Activated CD4-positive, alpha-beta T cell treated with anti-CD3 and anti-CD28 coated beads, Interleukin-2, amount 50 U/mL, for 4 hours (primary cell): ENCODE results near the gene SOX18.
"Not testable (repeated sequence)": the region's sequence is repeated elsewhere in the genome, so short reads cannot be mapped to it uniquely, and the experiment has no call there.

ENCODE experiments used
- DNase-seq, 2 experiments: peaks; one replicate each; pipeline ENCODE4 v3.0.0-alpha.2; 2020

Gene SOX18

DNA sequence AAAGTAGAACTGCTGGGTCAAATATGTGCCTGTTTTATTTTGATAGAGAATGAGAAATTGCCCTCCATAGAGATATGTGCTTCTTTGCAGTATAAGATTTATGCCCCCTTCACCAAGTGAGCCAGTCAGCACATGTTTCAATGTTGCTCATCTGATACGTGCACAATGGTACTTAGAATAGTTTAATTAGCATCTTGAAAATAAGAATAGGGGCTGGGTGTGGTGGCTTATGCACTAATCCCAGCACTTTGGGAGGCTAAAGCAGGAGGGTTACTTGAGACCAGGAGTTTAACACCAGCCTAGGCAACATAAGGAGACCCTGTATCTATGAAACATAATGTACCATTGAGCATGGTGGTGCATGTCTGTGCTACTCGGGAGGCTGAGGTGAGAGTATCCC, 33.8 kb downstream of the SOX18 start:
- no peak for DNase-seq

- not testable (repeated sequence) for DNase-seq
Measured at GRCh38 chr20:64012385-64013154, 36.9 kb downstream of the SOX18 start.

GRCh38 chr20:64011366-64011779, 38.1 kb downstream of the SOX18 start:
- DNase-seq, result no peak

GRCh38 chr20:64010711-64011237, 38.7 kb downstream of the SOX18 start:
- DNase-seq, result no peak

GRCh38 chr20:64009811-64010387, 39.5 kb downstream of the SOX18 start:
- DNase-seq, result no peak

GRCh38 chr20:64006902-64007301, 42.5 kb downstream of the SOX18 start:
- DNase-seq, result no peak

- DNase-seq, result no peak
Measured at GRCh38 chr20:64006490-64006889, 42.9 kb downstream of the SOX18 start.

DNA sequence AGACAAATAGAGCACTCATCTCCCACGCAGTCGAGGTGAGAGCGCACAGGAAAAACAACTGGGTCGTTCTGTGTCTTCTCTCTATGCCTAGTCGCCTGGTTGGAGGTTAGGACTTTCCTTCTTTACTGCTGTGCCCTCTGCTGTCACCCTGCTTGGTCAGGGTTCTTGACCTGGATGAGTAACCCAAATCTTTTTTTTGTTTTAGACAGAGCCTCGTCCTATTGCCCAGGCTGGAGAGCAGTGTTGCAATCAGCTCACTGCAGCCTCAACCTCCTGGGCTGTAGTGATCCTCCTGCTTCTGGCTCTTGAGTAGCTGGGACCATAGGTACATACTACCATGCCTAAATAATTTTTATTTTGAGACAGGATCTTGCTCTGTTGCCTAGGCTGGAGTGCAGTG, 44.0 kb downstream of the SOX18 start:
- no peak for DNase-seq

DNA sequence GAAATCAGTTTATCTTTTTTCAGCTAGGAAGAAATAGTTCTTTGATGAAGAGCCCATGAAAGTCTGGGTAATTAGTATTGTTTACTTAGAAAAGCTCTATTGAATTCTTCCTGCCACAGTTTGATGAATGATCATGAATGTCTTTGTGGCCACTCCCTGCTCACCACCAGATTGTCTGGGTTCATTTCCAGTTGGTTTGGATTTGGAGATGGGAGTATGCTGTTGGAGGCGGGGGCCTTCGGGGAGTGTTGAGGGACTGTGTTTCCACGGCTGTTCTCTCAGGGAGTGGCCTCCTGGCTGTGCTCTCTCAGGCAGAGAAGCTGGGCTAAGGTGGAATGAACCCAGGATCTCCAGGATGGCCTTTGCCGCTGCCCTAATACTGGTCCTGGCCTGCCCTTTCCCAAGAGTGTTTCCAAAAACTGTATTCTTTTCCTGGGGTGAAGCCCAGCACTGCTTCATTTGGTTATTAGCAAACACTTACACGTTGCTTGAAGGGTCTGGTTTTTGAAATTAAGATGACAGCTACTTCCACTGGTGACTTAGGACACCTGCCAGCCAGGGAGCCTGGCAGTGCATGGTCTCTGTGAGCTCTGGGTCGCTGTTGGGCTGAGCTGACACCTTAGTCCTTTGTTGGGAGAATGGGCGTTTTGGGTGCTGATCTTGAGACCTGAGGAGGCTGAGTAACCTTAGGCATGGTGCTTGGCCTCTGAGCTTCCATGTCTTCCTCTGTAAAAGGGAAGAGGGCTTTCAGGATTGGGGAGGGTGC, 45.3 kb downstream of the SOX18 start:
- no peak for DNase-seq

DNA sequence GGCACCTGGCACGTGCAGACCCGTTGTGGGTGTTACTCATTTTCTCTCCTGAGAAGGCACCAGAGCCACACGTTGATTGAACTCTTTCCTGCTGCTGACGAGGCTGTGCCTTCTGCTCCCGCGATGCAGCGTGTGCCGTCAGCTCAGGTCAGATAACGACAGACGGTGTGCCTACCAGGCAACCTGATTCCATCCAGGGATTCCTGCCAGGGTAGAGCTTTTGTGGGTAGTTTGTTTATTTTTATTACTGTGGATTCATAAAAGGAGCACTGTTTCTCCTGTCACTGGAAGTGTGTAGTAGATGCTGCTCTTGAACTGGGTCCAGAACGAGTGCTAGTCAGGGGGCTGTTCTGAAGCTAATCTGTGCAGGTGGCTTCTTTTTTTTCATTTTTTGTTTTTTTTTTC, 47.8 kb downstream of the SOX18 start:
- DNase-seq, result no peak

DNA sequence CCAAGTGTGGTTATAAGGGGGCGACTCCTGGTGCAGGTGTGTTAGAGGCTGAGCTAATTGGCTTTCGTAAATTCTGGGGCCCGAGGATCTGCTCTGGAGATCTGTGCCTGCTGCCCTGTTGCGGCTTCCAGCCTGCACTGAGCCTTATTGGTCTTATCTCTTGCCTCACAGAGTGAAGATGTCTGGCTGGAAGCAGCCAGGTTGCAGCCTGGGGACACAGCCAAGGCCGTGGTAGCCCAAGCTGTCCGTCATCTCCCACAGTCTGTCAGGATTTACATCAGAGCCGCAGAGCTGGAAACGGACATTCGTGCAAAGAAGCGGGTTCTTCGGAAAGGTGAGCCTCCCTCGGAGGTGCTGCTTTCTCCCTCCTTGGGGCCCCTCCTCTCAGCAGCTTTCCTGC, 48.5 kb downstream of the SOX18 start:
- no peak for DNase-seq
